Hepatocyte (in vitro differentiated cells): ENCODE data around the gene GRIN2C. TPM values are rescaled to one million over a fixed set of nuclear protein-coding genes. Genes with fewer than 3 reads are reported as not detected.
"Not testable (repeated sequence)": the region's sequence is repeated elsewhere in the genome, so short reads cannot be mapped to it uniquely, and the experiment has no call there.

ENCODE experiments used
- DNase-seq: peaks from one replicate; pipeline ENCODE4 v3.0.0-alpha.2; 2016; ENCODE audit warnings: low spot score
- H2AFZ ChIP-seq: fragments of 200-600 bp; sonication (generic); 2 replicates; pipeline ENCODE4 v1.6.0; 2016; ENCODE audit warnings: antibody characterized with exemption, mild to moderate bottlenecking
- H3K27ac ChIP-seq: fragments of 200-600 bp; sonication (generic); 2 replicates; pipeline ENCODE4 v1.5.1; 2016; ENCODE audit warnings: mild to moderate bottlenecking
- H3K27me3 ChIP-seq: fragments of 200-600 bp; sonication (generic); 2 replicates; pipeline ENCODE4 v1.6.1; 2016
- H3K36me3 ChIP-seq: fragments of 200-600 bp; sonication (generic); replicated peaks from 2 replicates; pipeline ENCODE4 v1.5.1; 2016; ENCODE audit warnings: low read depth; ENCODE audit not compliant: insufficient read depth
- H3K4me1 ChIP-seq: fragments of 200-600 bp; sonication (generic); 2 replicates; pipeline ENCODE4 v1.5.1; 2016; ENCODE audit warnings: mild to moderate bottlenecking, moderate library complexity; ENCODE audit not compliant: insufficient read depth
- H3K4me2 ChIP-seq: fragments of 200-600 bp; sonication (generic); 2 replicates; pipeline ENCODE4 v1.6.0; 2016
- H3K4me3 ChIP-seq: fragments of 200-600 bp; sonication (generic); 2 replicates; pipeline ENCODE4 v1.5.1; 2016; ENCODE audit warnings: mild to moderate bottlenecking
- H3K79me2 ChIP-seq: fragments of 200-600 bp; sonication (generic); 2 replicates; pipeline ENCODE4 v1.6.0; 2017; ENCODE audit warnings: mild to moderate bottlenecking
- H3K9me2 ChIP-seq: fragments of 200-600 bp; sonication (generic); replicated peaks from 2 replicates; pipeline ENCODE4 v1.6.0; 2017; ENCODE audit warnings: mild to moderate bottlenecking; ENCODE audit not compliant: insufficient read depth
- H3K9me3 ChIP-seq: fragments of 200-600 bp; sonication (generic); 2 replicates; pipeline ENCODE4 v1.5.1; 2016; ENCODE audit warnings: low read depth, mild to moderate bottlenecking
- H4K20me1 ChIP-seq: fragments of 200-600 bp; sonication (generic); 2 replicates; pipeline ENCODE4 v1.6.0; 2016; ENCODE audit warnings: mild to moderate bottlenecking; ENCODE audit not compliant: insufficient read depth, poor library complexity, severe bottlenecking
- EZH2 ChIP-seq: fragments of 200-600 bp; sonication (generic); IDR thresholded peaks from 2 replicates; pipeline ENCODE4 v1.6.1; 2016; ENCODE audit warnings: antibody characterized with exemption, mild to moderate bottlenecking, borderline replicate concordance
- EZH2phosphoT487 ChIP-seq: fragments of 200-600 bp; sonication (generic); IDR thresholded peaks from one replicate; pipeline ENCODE4 v1.6.1; 2018; ENCODE audit warnings: antibody characterized with exemption, mild to moderate bottlenecking, low read depth, moderate library complexity; ENCODE audit not compliant: unreplicated experiment, severe bottlenecking
- WGBS: methylation state at CpG from one replicate; pipeline ENCODE4 v1.1.6; 2016; ENCODE audit warnings: low lambda C conversion rate; ENCODE audit errors: missing lambda C conversion rate; 5-methylcytosine and 5-hydroxymethylcytosine counted together
- polyA plus RNA-seq: library from polyadenylated mRNA; unstranded; fragments of >200 nt; fragmentation: Nextera tagmentation; extraction: Ambion mirVana; gene quantifications from 2 replicates; pipeline ENCODE4 v1.2.1, GENCODE V29; 2016
- total RNA-seq: library from RNA; depleted of rRNA; stranded (reverse); fragments of >200 nt; gene quantifications from 2 replicates; pipeline ENCODE4 v1.2.3, GENCODE V29; 2014
- TF ChIP-seq, protein P1 (sequence below): fragments of 200-600 bp; sonication (generic); IDR thresholded peaks from 2 replicates; pipeline ENCODE4 v1.5.1; 2016; ENCODE audit warnings: antibody characterized with exemption, mild to moderate bottlenecking; ENCODE audit not compliant: poor library complexity

Gene GRIN2C
- total and polyA plus RNA-seq, 2 experiments from 2014 or later: 0.27 TPM; not detected in 1

DNA sequence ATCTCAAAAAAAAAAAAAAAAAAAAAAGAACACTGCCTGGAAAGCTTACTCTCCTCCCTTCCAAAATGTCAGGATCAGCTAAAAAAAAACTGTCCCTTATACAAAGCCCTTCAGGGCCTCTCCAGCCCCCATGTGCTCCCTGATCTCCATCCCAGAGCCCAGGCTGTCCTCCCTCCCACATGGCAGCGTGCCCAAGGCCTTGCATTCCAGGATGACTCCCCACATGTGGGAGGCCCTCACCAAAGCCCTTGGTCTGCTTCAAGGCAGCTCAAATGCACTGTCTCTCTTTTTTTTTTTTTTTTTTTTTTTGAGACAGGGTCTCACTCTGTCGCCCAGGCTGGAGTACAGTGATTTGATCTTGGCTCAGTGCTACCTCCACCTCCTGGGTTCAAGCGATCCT, 10.8 kb upstream of the GRIN2C start:
- Histone ChIP-seq H3K27me3 (no peaks in the 10 kb centered on the region), H2AFZ (no peak overlapping the region), H4K20me1 (no peaks in the 10 kb centered on the region), H3K27ac (no peak overlapping the region), H3K4me2 (no peak overlapping the region), H3K9me2 (no peaks in the 10 kb centered on the region), H3K4me3 (no peak overlapping the region), H3K79me2 (no peaks in the 10 kb centered on the region), H3K4me1 (peaks cover 10% of the 10 kb centered on the region), H3K36me3 (no peaks in the 10 kb centered on the region), H3K9me3 (no peaks in the 10 kb centered on the region)
- DNase-seq: no peak
- TF ChIP-seq EZH2phosphoT487 (no peak), EZH2 (no peak)
- TF ChIP-seq, protein P1, sequence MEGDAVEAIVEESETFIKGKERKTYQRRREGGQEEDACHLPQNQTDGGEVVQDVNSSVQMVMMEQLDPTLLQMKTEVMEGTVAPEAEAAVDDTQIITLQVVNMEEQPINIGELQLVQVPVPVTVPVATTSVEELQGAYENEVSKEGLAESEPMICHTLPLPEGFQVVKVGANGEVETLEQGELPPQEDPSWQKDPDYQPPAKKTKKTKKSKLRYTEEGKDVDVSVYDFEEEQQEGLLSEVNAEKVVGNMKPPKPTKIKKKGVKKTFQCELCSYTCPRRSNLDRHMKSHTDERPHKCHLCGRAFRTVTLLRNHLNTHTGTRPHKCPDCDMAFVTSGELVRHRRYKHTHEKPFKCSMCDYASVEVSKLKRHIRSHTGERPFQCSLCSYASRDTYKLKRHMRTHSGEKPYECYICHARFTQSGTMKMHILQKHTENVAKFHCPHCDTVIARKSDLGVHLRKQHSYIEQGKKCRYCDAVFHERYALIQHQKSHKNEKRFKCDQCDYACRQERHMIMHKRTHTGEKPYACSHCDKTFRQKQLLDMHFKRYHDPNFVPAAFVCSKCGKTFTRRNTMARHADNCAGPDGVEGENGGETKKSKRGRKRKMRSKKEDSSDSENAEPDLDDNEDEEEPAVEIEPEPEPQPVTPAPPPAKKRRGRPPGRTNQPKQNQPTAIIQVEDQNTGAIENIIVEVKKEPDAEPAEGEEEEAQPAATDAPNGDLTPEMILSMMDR: no peak
- 92% methylated on average over 3 of the region's 3 CpGs for WGBS

DNA sequence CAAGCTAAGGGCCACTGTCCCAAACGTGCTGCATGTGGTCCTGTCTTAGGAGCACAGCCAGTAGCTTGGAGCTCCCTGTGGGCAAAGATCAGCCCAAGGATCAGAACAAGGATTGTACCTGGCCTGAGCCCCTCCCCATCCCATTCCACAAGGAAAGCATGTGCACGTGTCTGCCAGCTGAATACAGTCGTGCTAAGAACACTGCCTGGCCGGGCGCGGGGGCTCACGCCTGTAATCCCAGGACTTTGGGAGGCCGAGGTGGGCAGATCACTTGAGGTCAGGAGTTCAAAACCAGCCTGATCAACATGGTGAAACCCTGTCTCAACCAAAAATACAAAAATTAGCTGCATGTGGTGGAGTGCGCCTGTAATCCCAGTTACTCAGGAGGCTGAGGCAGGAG, 10.3 kb upstream of the GRIN2C start:
- H3K4me1 ChIP-seq: peaks cover 10% of the 10 kb centered on the region
- H3K27ac ChIP-seq, H3K36me3 ChIP-seq, DNase-seq, H2AFZ ChIP-seq, H3K4me2 ChIP-seq, H3K27me3 ChIP-seq, H3K9me2 ChIP-seq, H4K20me1 ChIP-seq, H3K9me3 ChIP-seq, H3K79me2 ChIP-seq, H3K4me3 ChIP-seq: not testable (repeated sequence)
- WGBS: 90% methylated on average over 9 of the region's 9 CpGs

DNA sequence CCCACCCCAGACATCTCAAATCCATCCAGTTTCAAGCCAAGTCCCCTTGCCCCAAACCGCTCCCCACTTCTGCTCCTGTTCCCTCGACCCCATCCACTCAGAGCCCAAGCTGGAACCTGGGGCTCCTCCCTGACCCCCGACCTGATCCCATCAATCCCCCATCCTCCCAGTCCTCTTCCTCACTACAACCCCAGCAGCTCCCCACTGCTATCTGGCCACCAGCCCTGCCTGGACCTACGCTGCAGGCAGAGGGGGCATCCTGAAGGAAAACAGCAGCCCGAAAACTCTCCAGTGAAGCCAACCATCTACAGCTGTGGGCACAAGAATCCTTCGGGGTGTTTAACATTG, 9.2 kb upstream of the GRIN2C start:
- Histone ChIP-seq H3K9me3 (no peaks in the 10 kb centered on the region), H3K9me2 (no peaks in the 10 kb centered on the region), H3K4me3 (no peak overlapping the region), H3K27ac (no peak overlapping the region), H2AFZ (no peak overlapping the region), H3K27me3 (no peaks in the 10 kb centered on the region), H3K36me3 (no peaks in the 10 kb centered on the region), H3K4me2 (no peak overlapping the region), H3K4me1 (peaks cover 6% of the 10 kb centered on the region), H3K79me2 (no peaks in the 10 kb centered on the region), H4K20me1 (no peaks in the 10 kb centered on the region)
- WGBS: 96% methylated on average over 5 of the region's 6 CpGs
- no peak for TF ChIP-seq EZH2
- TF ChIP-seq, protein P1: no peak
- no peak for TF ChIP-seq EZH2phosphoT487
- no peak for DNase-seq

DNA sequence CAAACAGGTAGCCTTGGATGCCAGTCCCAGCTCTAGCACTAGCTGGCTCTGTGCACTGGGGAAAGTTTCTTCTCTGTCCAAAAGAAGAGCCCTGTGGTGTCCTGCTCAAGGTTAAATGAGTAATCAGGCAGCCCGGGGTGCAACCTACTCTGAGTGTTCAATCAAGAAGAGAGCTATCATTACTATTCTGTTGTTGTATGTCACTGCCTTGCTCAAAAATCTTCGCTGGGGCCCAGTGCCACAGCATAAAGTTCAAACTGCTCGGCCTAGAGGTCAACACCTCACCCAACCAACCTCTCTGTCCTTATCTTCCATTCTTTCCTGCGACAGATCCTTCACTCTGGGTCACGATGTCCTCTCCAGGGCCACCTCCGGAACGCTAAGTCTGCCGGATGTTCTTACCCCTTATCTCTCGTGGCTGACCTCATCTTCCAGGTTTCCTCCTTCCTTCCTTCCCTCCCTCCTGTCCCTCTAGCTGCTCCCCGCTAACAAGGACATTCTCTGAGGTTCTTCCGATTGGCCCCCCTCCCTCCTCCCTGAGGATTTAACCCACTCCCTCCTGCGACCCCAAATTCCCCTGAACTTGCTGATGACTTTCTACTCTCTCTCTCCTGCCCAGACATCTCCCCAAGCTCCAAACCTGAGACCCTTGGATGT, 8.7 kb upstream of the GRIN2C start:
- 70% methylated on average over 10 of the region's 12 CpGs for WGBS
- H3K79me2 ChIP-seq: no peaks in the 10 kb centered on the region

More for the DNA sequence above, 8.7 kb upstream of the GRIN2C start:
- H3K27me3 ChIP-seq: no peaks in the 10 kb centered on the region
- H3K36me3 ChIP-seq: no peaks in the 10 kb centered on the region
- H3K4me3 ChIP-seq: no peak overlapping the region
- TF ChIP-seq EZH2phosphoT487: no peak
- TF ChIP-seq, protein P1: no peak
- H3K27ac ChIP-seq: no peak overlapping the region
- DNase-seq: no peak
- peaks cover 4% of the 10 kb centered on the region for H3K4me1 ChIP-seq
- H3K4me2 ChIP-seq: no peak overlapping the region
- H3K9me2 ChIP-seq: no peaks in the 10 kb centered on the region
- H3K9me3 ChIP-seq: no peaks in the 10 kb centered on the region
- H4K20me1 ChIP-seq: no peaks in the 10 kb centered on the region
- no peak overlapping the region for H2AFZ ChIP-seq
